ENCODE measurements around the gene CHMP1B. TPM values are rescaled to one million over a fixed set of nuclear protein-coding genes. Genes with fewer than 3 reads are reported as not detected.

The CHMP1B gene
- total RNA-seq, 1 donor from 2014 or later: 140 TPM

DNA sequence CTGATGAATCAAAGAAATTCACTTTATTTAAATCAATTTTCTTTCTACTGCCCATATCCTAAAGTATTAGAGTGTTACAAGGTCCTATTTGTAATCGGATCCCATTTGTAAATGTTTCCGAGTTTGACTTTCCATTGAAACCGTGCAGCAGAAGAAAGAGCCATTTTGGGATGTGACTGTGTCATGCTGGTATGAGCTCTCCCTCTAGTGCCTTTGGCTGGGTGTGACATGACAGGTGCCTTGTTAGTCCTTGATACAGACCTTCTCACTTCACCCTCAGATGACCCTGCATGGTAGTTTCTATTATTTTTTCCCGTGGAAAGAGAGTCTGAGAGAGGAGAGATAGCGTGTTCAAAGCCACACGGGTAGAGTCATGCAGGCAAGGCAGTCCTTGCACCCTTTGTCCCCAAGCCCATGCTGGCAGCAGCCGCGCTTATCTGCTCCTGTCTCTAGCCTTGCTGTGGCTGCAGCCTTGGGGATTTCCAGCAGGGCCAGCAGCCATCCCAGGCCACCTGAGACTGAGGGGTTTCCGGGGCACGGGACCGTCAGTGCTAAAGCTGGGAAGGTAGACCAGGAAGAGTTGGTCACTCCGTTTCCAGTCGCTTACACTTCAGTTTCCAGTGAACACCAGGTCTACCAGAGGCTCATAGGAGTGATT, 21.4 kb downstream of the CHMP1B start:
- Histone ChIP-seq H3K27me3 (ENCODE audit: control insufficient read depth, insufficient read depth, low read length) (no peaks in the 10 kb centered on the region), H3K36me3 (ENCODE audit: control insufficient read depth, insufficient read depth, low read length) (peaks cover 6% of the 10 kb centered on the region), H3K4me3 (ENCODE audit: low read depth, low read length) (no peak overlapping the region)
- FAIRE-seq (no peak), DNase-seq (ENCODE audit: low read depth) (peak; percentile 45)
- peak; percentile 67 for TF ChIP-seq CTCF (IDR thresholded peaks at IDR 0.05; ENCODE audit: insufficient read depth, low read length, severe bottlenecking)

DNA sequence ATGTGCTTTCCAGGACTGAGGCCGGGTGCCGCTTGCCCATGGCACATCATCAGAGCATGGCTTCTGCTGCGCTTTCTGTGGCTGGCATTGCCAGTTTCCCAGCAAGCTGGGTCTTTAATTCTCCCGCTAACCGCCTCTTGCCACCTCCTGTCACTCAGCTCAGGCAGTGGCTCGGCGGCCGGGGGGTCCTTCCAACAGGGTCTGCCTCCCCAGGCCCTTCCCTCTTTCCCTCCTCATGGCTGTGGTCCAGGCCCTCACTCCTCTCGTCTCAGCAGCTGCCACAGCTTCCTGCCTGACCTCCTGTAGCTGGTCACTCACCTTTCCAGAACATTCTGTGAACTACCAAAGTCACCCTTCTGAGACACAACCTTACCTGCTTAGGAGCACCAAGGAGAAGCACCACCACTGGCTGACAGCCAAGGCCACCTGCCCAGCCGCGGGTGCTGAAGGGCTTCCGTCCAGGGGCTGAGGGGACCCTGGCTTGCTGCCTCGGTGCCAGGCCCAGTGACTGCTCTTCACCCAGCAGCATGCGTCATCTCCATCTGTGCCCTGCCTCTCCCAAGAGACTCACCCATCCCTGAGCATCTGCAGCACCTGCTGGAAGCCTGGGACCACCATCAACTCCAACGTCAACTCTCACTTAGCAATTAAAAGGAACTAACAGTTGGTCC, 22.6 kb downstream of the CHMP1B start:
- H3K4me3 ChIP-seq (ENCODE audit: low read depth, low read length): no peak overlapping the region
- peaks cover 2% of the 10 kb centered on the region for H3K36me3 ChIP-seq (ENCODE audit: control insufficient read depth, insufficient read depth, low read length)
- H3K27me3 ChIP-seq (ENCODE audit: control insufficient read depth, insufficient read depth, low read length): no peaks in the 10 kb centered on the region
- no peak for FAIRE-seq
- TF ChIP-seq CTCF (IDR thresholded peaks at IDR 0.05; ENCODE audit: insufficient read depth, low read length, severe bottlenecking): no peak
- DNase-seq (ENCODE audit: low read depth): no peak

GRCh38 chr18:11874676-11875075, 23.5 kb downstream of the CHMP1B start:
- no peak for DNase-seq (ENCODE audit: low read depth)
- Histone ChIP-seq H3K27me3 (ENCODE audit: control insufficient read depth, insufficient read depth, low read length) (no peaks in the 10 kb centered on the region), H3K36me3 (ENCODE audit: control insufficient read depth, insufficient read depth, low read length) (peaks cover 2% of the 10 kb centered on the region), H3K4me3 (ENCODE audit: low read depth, low read length) (no peak overlapping the region)
- TF ChIP-seq CTCF (IDR thresholded peaks at IDR 0.05; ENCODE audit: insufficient read depth, low read length, severe bottlenecking): no peak
- FAIRE-seq: no peak

DNA sequence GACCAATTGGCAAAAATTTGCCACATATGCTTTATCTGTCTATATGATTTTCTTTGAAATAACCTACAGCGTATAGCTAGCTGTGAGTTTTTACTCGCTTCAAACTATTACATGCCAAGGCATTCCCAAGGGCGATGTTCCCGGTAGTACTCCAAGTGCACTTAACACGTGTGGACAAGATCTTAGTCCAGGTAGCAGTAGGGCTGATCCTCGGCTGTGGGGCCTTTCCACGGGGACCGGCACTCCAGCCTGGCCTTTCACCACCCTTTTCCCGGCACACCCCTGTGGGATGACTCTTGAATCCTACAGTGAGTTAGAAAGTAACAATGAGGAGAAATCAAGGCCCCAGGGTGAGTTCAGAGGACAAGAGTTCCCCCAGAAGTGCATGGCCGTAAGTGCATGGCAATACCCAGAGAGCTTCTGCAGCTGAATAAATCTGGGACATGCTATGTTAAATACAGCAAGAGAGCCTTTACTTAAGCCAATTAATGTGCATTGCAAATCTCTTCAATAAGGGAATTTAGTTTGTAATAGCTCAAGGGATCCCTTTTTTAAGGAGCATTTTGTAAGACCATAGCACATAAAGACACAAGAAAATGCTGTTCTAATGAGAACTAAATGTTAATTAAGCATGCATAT, 26.4 kb downstream of the CHMP1B start:
- H3K4me3 ChIP-seq (ENCODE audit: low read depth, low read length): no peak overlapping the region
- peaks cover 4% of the 10 kb centered on the region for H3K36me3 ChIP-seq (ENCODE audit: control insufficient read depth, insufficient read depth, low read length)
- no peak for TF ChIP-seq CTCF (IDR thresholded peaks at IDR 0.05; ENCODE audit: insufficient read depth, low read length, severe bottlenecking)
- DNase-seq (ENCODE audit: low read depth) (no peak), FAIRE-seq (no peak)
- no peaks in the 10 kb centered on the region for H3K27me3 ChIP-seq (ENCODE audit: control insufficient read depth, insufficient read depth, low read length)

GRCh38 chr18:11880586-11881304, 29.5 kb downstream of the CHMP1B start:
- FAIRE-seq (no peak), DNase-seq (ENCODE audit: low read depth) (no peak)
- TF ChIP-seq CTCF (IDR thresholded peaks at IDR 0.05; ENCODE audit: insufficient read depth, low read length, severe bottlenecking): no peak
- no peaks in the 10 kb centered on the region for H3K27me3 ChIP-seq (ENCODE audit: control insufficient read depth, insufficient read depth, low read length)
- H3K4me3 ChIP-seq (ENCODE audit: low read depth, low read length): no peak overlapping the region
- H3K36me3 ChIP-seq (ENCODE audit: control insufficient read depth, insufficient read depth, low read length): peaks cover 4% of the 10 kb centered on the region

Data from bronchial epithelial cell (primary cell).